Neuronal stem cell (in vitro differentiated cells): ENCODE data around the gene OR3A3. TPM values are rescaled to one million over a fixed set of nuclear protein-coding genes. Genes with fewer than 3 reads are reported as not detected.

ENCODE experiments used
- small RNA-seq: library from polyadenylated mRNA; stranded (forward); fragments of <200 nt; extraction: miRNeasy Mini kit (QIAGEN cat#:217004); gene quantifications from one replicate; pipeline ENCODE3, GENCODE V24; 2013; ENCODE audit not compliant: insufficient read depth

OR3A3 gene

Small RNAs within 50 kb of the gene (small RNA-seq; reads per million reads assigned to genes)
- not detected for gene OR1AC1P
